ENCODE data around the gene C15orf61. TPM values are rescaled to one million over a fixed set of nuclear protein-coding genes. Genes with fewer than 3 reads are reported as not detected.

C15orf61 gene
- total and polyA plus RNA-seq, 2 of the 13 experiments (the other 11 are each of a cell fraction or from before 2014, with no cell fraction given): 2.1 to 6.6 TPM

DNA sequence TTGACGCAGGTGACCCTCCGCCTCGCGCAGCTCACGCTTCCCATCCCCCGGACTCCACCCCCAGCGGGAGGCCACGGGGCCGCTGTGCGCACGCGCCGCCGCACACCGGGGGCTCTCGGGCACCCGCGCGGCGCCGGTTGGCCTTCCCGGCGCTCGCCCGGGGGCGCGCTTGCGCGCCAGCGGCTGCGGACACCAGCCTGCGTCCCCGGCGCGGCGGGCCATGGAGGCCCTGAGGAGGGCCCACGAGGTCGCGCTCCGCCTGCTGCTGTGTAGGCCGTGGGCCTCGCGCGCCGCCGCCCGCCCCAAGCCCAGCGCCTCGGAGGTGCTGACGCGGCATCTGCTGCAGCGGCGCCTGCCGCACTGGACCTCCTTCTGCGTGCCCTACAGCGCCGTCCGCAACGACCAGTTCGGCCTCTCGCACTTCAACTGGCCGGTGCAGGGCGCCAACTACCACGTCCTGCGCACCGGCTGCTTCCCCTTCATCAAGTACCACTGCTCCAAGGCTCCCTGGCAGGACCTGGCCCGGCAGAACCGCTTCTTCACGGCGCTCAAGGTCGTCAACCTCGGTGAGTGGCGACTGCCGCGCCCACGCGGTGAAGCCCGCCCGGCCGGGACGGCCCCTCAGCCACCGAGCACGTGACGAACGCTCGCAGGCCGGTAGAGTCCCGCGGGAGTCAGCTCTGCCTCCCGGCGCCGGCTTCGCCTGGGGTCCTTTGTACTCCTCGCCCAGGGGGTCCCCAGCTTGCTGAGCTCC is at the start of gene C15orf61 (continued):
- TF ChIP-seq, protein P1, sequence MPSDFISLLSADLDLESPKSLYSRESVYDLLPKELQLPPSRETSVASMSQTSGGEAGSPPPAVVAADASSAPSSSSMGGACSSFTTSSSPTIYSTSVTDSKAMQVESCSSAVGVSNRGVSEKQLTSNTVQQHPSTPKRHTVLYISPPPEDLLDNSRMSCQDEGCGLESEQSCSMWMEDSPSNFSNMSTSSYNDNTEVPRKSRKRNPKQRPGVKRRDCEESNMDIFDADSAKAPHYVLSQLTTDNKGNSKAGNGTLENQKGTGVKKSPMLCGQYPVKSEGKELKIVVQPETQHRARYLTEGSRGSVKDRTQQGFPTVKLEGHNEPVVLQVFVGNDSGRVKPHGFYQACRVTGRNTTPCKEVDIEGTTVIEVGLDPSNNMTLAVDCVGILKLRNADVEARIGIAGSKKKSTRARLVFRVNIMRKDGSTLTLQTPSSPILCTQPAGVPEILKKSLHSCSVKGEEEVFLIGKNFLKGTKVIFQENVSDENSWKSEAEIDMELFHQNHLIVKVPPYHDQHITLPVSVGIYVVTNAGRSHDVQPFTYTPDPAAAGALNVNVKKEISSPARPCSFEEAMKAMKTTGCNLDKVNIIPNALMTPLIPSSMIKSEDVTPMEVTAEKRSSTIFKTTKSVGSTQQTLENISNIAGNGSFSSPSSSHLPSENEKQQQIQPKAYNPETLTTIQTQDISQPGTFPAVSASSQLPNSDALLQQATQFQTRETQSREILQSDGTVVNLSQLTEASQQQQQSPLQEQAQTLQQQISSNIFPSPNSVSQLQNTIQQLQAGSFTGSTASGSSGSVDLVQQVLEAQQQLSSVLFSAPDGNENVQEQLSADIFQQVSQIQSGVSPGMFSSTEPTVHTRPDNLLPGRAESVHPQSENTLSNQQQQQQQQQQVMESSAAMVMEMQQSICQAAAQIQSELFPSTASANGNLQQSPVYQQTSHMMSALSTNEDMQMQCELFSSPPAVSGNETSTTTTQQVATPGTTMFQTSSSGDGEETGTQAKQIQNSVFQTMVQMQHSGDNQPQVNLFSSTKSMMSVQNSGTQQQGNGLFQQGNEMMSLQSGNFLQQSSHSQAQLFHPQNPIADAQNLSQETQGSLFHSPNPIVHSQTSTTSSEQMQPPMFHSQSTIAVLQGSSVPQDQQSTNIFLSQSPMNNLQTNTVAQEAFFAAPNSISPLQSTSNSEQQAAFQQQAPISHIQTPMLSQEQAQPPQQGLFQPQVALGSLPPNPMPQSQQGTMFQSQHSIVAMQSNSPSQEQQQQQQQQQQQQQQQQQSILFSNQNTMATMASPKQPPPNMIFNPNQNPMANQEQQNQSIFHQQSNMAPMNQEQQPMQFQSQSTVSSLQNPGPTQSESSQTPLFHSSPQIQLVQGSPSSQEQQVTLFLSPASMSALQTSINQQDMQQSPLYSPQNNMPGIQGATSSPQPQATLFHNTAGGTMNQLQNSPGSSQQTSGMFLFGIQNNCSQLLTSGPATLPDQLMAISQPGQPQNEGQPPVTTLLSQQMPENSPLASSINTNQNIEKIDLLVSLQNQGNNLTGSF (CRISPR knock-in tag; IDR thresholded peaks at IDR 0.05): peak; percentile 96
- TF ChIP-seq, protein P2, sequence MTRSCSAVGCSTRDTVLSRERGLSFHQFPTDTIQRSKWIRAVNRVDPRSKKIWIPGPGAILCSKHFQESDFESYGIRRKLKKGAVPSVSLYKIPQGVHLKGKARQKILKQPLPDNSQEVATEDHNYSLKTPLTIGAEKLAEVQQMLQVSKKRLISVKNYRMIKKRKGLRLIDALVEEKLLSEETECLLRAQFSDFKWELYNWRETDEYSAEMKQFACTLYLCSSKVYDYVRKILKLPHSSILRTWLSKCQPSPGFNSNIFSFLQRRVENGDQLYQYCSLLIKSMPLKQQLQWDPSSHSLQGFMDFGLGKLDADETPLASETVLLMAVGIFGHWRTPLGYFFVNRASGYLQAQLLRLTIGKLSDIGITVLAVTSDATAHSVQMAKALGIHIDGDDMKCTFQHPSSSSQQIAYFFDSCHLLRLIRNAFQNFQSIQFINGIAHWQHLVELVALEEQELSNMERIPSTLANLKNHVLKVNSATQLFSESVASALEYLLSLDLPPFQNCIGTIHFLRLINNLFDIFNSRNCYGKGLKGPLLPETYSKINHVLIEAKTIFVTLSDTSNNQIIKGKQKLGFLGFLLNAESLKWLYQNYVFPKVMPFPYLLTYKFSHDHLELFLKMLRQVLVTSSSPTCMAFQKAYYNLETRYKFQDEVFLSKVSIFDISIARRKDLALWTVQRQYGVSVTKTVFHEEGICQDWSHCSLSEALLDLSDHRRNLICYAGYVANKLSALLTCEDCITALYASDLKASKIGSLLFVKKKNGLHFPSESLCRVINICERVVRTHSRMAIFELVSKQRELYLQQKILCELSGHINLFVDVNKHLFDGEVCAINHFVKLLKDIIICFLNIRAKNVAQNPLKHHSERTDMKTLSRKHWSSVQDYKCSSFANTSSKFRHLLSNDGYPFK (CRISPR knock-in tag; IDR thresholded peaks at IDR 0.05; ENCODE audit: borderline replicate concordance): peak; percentile 74
- TF ChIP-seq, protein P3, sequence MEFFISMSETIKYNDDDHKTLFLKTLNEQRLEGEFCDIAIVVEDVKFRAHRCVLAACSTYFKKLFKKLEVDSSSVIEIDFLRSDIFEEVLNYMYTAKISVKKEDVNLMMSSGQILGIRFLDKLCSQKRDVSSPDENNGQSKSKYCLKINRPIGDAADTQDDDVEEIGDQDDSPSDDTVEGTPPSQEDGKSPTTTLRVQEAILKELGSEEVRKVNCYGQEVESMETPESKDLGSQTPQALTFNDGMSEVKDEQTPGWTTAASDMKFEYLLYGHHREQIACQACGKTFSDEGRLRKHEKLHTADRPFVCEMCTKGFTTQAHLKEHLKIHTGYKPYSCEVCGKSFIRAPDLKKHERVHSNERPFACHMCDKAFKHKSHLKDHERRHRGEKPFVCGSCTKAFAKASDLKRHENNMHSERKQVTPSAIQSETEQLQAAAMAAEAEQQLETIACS (CRISPR knock-in tag; IDR thresholded peaks at IDR 0.05): peak; percentile 93
- TF ChIP-seq, protein P4, sequence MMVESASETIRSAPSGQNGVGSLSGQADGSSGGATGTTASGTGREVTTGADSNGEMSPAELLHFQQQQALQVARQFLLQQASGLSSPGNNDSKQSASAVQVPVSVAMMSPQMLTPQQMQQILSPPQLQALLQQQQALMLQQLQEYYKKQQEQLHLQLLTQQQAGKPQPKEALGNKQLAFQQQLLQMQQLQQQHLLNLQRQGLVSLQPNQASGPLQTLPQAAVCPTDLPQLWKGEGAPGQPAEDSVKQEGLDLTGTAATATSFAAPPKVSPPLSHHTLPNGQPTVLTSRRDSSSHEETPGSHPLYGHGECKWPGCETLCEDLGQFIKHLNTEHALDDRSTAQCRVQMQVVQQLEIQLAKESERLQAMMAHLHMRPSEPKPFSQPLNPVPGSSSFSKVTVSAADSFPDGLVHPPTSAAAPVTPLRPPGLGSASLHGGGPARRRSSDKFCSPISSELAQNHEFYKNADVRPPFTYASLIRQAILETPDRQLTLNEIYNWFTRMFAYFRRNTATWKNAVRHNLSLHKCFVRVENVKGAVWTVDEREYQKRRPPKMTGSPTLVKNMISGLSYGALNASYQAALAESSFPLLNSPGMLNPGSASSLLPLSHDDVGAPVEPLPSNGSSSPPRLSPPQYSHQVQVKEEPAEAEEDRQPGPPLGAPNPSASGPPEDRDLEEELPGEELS (CRISPR knock-in tag; IDR thresholded peaks at IDR 0.05): peak; percentile 51
- TF ChIP-seq FOXJ3 (CRISPR knock-in tag; IDR thresholded peaks at IDR 0.05; ENCODE audit: borderline replicate concordance): no peak; the same call in 1 of the 2 replicates
- TF ChIP-seq ATF1 (CRISPR knock-in tag; IDR thresholded peaks at IDR 0.05): no peak
- peak; percentile 84; the same call in 1 of the 2 replicates for TF ChIP-seq ZNF619 (CRISPR knock-in tag; IDR thresholded peaks at IDR 0.05)
- peak; percentile 33; the same call in 1 of the 2 replicates for TF ChIP-seq ZKSCAN8 (CRISPR knock-in tag; IDR thresholded peaks at IDR 0.05; ENCODE audit: borderline replicate concordance)
- no peak for TF ChIP-seq SCMH1 (CRISPR knock-in tag; IDR thresholded peaks at IDR 0.05; ENCODE audit: borderline replicate concordance)
- TF ChIP-seq ZNF761 (CRISPR knock-in tag; conservative IDR thresholded peaks at IDR 0.05): peak; percentile 85; the same call in 1 of the 2 replicates
- peak; percentile 94 for TF ChIP-seq ZNF83 (CRISPR knock-in tag; IDR thresholded peaks at IDR 0.05; ENCODE audit: borderline replicate concordance)
- TF ChIP-seq TBX2 (CRISPR knock-in tag; IDR thresholded peaks at IDR 0.05; ENCODE audit: borderline replicate concordance): peak; percentile 78
- no peak for TF ChIP-seq ZNF672 (CRISPR knock-in tag; IDR thresholded peaks at IDR 0.05)
- no peak for TF ChIP-seq SOX5 (CRISPR knock-in tag; IDR thresholded peaks at IDR 0.05; ENCODE audit: borderline replicate concordance)
- TF ChIP-seq STAT5B (CRISPR knock-in tag; IDR thresholded peaks at IDR 0.05): no peak
- peak; percentile 70; the same call in 1 of the 2 replicates for TF ChIP-seq ZNF431 (CRISPR knock-in tag; IDR thresholded peaks at IDR 0.05; ENCODE audit: borderline replicate concordance, low read depth)
- TF ChIP-seq STAG1 (CRISPR knock-in tag; IDR thresholded peaks at IDR 0.05): peak; percentile 36; the same call in 1 of the 2 replicates
- TF ChIP-seq ZNF883 (CRISPR knock-in tag; IDR thresholded peaks at IDR 0.05; ENCODE audit: not compliant biosample characterization): peak; percentile 82
